ENCODE measurements around the gene SMARCB1. TPM values are rescaled to one million over a fixed set of nuclear protein-coding genes. Genes with fewer than 3 reads are reported as not detected.
"Not testable (repeated sequence)": the region's sequence is repeated elsewhere in the genome, so short reads cannot be mapped to it uniquely, and the experiment has no call there.

Gene SMARCB1
- polyA plus RNA-seq, 10 donors = 57.5 to 111 (median 74.6) TPM

DNA sequence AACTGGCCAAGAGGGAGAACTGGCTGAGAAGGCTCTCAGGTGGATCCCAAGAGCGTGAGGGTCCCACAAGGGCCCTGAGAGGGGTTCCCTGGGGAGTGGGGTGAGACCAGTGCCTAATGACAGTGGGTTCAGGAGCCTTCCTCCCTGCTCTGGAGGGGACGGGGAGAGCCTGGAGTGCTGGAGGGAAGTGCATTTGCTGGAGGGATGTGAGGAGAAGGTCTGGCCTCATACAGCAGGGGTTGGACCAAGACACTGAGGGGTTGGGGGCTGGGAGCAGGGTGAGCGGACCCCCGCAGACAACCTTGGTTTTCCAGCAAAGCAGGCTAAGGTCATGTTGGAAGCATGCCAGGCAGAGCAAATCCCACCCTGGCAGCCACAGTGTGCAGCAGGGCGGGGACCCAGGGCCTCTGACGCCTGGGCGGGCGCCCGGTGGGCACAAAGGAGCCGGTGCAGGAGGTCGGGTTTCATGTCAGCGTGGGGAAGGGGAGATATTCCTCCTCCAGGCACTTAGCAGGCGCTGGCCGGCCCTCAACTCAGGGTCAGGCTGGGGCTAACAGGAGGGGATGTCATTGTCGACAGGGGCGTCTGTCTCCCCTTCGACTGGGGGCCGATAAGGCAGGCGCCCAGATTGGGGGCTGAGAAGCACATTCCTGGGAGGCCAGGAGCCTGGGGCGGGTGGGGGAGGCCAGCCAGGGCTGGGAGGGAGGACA is 55.1 kb downstream of the SMARCB1 start:
- peak in 1 of 3 donors; percentile 54 for DNase-seq

DNA sequence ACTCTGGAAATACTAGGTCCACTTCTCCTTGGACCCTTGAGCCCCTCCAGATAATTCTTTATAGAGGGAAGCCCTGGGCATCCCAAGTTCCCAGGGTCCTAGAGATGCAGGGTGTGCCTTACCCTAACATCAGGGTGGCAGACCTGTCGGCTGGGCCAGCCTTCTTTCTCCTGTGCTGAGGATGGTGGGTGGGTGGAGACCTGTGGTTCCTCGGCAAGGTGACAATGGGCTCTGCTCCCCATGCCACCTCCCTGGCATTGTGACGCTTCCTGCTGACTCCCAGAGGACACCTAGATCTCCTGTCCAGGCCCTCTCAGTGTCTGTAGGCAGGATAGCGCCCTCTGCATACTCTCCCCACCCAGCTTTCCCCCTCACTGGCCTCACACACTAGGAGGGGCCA is 55.8 kb downstream of the SMARCB1 start:
- DNase-seq = no peak

DNA sequence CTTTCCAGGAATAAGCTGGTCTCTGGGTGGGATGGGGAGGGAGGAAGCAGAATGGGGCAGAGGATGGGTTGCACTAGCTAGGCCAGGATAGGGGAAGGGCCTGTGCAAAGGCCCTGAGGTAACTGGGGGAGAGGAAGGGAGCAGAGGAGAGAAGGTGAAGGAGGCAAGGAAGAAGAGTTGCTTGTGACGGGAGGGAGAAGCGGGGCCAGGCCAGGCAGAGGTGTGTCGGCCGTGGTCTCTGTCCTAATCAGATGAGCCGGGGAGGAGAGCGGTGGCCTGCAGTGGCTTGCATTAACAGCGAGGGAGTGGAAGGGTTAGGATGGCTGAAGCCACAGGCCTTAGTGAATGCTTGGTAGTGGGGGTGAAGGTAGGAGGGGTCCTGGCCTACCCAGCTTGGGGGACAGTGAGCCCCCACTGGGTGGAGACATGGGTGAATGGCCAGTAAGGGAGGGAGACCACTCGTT is 58.0 kb downstream of the SMARCB1 start:
- no peak for DNase-seq

DNA sequence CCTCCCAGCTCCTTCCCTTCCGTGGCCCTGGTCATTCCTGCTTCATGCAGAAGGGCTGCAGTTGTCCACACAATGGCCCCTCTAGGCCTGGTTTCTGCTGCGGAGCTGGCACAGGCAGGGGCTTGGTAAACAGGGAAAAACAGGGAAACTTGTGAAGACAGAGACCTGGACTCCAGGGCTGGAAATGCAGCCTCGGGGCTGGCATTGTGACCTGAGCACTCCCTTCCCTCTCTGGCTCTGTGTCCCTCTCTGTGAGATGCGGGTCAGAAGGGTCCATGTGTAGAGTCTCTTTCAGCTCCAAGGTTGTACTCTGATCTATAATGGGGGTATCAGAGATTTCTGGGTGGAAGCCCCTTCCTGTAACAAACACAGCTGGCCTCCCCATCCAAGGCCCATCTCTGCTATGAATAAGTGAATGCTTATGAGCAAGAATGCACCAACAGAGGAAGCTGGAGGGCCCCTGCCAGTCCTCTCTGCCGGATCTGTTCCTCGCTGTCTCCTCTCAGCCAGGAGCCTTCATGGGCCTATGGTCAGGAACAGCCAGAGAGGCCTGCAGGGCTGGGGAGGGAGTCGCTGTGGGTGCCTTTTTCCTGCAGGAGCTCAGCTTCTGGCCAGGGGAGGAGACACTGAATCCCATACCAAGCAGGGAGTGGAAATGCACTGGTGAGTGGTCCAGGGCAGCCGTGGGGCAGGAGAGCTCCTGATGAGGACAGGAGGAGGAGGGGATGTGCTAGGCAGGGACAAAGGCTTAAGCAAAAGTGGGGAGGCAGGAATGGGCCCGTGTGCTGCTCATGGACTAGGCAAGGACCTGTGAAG is 58.7 kb downstream of the SMARCB1 start:
- no peak for DNase-seq

DNA sequence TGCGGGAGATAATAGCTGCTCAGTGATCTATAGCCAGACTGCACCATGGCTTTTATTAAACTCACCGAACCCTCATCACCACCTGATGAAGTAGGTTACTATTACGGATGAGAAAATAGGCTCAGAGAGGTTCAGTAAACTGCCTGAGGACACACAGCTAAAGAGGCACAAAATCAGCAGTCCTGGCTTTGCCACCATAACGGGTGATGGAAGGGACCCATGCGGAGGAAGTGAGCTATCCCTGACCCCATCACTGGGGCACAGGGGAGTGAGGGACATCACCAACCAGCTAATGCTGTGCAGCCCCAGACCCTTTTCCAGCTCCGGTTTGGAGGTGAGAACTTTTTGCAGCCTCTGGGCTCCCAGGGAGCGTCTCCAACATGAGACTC is 59.3 kb downstream of the SMARCB1 start:
- DNase-seq = no peak

DNA sequence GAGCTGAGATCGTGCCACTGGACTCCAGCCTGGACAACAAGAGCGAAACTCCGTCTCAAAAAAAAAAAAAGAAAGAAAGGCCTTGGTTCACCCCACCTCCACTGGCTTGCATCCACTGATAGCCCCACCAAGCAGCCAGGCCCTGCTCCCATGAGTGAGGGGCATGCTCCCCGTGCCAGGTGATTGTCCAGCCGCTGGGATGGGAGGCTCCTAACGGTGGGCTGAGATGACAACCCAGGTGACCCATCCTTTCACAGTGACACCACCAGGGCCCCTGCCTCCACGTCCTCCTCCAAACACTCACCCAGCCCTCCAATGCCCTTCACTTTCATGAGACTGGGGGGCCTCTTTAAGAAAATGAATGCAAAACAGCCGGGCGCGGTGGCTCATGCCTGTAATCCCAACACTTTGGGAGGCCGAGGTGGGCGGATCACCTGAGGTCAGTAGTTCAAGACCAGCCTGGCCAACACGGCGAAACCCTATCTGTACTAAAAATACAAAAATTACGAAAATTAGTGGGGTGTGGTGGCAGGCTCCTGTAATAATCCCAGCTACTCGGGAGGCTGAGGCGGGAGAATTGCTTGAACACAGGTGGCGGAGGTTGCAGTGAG is 60.6 kb downstream of the SMARCB1 start:
- no peak for DNase-seq

DNA sequence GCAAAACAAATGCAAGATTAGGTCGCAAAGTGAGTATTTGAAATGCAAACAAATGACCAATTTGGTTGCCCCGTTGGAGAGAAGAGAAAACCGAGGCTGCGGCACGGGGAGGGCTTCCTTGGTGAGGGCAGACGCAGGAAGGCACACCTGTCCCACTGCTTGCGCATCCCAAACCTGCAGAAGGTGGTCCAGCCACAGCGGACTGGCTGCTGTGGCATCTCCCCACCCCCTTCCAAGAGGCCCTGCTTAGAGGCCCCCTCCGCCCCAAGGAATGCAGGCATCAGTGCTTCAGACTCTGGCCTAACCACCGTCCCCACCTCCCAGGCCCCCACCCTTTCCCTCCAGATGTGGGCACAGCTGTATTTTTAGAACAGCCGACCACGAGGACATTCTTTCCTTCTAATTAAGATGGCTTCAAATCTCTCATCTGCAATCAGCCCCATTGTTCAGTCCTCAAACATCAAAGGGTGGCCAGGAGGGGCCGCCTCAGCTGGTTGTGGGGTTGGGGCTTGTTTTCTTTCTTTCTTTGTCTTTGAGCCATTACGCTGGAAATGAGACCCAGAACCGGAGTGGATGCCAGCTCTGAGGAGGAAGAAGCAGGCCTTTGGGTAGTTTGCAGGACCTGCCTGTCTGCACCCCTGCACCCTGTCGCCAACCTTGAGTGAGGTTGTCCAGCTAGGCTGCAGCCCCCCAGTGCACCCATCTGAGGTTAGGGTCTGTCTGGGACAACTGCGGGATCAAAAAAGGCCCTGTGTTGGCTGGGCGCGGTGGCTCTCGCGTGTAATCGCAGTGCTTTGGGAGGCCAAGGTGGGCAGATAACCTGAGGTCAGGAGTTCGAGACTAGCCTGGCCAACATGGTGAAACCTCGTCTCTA is 61.5 kb downstream of the SMARCB1 start:
- no peak for DNase-seq

DNA sequence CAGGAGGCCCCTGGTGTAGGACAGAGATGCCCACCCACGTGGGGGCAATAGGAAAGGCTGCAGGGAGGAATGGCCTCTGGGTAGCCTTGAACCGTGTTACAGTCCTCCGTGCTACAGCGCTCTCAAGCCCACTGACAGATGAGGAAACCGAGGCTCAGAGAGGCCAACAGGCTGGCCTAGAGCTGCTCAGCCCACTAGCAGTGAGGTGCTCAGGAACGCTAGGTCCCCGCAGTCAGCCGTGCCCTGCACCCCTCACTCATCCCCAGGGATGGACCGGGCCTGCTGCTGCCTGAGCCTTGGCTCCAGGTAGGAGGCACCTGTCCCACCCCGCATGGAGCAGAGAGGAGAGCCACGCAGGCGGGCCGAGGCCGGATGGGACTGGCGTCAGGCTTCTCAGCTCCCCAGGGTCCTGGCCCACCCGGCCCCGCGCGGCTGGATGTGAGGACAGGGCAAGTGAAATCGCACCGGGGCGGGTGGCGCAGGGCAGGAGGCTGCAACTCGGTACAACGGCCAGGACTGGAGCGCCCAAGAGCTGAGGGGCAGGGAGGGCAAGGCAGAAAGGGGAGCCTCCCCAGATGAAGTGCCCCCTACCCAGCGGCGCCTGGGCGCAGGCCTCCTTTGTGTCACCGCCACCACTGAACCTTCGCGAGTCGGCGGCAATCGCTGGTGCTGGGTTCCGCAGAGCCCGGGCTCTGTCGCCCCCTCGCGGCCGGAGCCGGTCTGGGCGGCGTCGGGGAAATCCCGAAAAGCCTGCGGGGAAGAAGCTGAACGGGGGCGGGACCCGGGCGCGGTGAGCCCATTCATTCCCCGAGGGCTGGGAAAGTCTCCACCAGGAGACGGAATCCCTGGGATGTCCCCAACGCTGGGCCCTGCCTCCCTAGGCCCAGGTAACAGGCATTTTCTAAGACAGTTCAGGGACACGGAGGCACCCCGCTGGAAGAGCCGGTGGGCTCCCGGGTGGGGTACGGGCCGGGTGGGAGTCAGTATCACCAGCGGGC is 62.5 kb downstream of the SMARCB1 start:
- DNase-seq = peak; percentile 64 to 89 (median 85)

DNA sequence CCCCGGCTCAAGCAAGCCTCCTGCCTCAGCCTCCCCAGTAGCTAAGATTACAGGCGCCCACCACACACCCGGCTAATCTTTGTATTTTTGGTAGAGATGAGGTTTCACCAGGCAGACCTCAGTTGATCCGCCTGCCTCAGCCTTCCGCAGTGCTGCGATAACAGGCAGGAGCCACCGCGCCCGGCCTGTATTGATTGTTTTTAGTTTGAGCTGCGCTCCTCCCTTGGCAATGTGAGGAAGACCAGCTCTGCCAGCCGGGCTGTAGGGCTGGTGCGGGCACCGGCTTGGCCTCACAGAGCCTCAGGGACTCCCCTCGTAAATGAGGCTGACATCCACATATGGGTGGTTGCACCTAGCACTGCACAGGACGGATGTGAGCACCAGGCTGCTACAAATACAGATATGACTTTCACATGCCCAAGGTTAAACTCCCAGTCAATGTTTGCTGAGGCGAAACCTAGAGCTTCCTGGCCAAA is 63.4 kb downstream of the SMARCB1 start:
- no peak for DNase-seq

DNA sequence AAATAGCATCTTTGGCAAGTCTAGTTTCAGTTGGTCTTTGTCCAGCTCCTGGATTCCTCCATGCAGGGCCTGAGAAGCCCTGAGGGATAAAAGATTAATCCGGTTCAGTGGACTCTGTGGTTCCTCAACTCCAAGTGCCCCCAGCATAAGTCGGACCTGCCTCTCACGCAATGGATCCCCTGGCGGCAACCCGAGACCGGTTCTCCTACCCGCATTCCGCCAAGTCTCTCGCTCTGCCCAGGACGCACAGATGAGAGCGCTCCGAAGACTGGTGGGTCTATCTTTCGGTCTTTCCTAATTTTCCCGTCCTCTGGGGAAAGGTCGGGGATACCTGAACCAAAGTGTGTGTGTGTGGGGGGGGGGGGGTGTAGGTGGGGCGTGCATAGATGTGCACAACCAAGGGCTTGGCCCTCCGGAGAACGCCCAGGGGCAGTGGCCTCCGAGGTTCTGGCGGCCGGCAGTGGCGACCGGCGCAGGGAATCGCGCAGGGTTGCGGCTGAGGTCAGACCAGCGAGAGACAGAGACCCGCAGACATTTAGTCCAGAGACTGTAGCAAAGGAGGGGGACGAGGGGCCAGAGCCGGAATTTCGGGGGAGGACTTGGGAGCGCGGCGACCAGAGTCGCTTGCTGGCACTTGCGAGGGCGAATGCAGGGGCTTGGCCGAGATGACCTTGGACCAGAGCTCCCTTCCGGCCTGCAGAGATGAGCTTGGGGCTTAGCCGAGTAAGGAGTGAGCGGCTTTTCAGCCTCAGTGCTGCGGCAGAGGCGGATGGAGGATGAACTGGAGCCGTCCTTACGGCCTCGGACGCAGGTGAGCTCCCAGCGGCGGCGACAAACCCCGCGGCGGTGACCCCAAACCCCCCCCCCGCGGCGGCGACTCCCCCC is 70.2 kb downstream of the SMARCB1 start:
- peak in 2 of 3 donors; percentile 46 to 85 for DNase-seq

DNA sequence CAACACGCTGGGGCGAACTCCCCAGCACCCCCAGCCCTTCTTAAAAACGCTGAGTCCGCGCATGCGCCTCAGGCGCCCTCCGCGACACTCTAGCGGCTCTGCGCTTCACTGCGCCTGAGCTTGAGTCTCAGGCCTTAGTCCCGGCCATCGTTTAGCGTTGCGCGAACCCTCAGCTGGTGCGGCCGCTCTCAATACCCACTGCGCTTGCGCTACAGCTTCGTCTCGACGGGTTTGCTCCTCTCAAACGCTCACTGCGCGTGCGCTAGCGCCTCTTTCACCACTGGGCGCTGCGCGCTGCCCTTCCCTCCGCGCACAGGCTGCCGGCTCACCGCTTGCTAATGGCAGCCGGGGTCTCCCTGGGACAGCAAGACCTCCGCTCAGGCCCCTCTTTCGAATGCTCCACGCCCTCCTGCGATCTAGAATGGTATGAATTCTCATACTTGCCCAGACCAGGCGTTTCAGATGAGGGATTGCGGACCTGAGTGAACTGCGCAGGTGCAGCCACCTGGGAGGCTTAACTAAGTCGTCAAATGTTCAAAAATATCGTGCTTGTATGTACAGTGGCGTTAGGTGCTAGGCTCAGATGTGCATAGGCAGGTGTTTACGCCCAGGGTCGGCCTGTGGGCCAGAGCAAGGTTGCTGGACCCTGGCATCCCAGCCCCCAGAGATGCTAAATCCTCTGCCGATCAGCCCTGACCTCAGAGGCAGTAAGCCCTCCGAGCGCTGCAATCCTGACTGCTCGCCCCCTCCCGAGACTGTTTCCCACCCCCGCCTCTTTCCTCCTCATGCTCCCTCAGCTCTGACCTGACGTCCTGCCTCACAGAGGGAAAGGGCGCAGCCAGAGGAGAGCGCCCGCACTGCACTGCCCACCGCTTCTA is 71.1 kb downstream of the SMARCB1 start, which contains the start of gene SLC2A11:
SLC2A11 (plus strand) TSS at position 270 of the 878 bp plus-strand sequence; CDS start at position 395, 125 bp downstream.
- DNase-seq = peak; percentile 98 to 99 (median 98)

DNA sequence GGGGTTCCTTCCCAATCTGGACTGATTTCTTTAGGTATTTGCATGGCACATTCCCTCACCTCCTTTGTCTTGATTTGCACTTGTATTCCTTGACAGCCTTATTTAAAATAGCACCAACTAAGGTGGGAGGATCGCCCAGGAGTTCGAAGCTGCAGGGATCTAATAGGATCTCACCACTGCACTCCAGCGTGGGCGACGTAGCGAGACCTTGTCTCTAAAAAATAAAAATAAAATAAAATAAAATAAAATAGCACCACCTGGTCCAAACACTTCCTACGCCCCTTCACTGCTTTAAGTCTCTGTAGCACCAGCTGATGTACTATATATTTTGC is 71.7 kb downstream of the SMARCB1 start:
- no peak for DNase-seq

DNA sequence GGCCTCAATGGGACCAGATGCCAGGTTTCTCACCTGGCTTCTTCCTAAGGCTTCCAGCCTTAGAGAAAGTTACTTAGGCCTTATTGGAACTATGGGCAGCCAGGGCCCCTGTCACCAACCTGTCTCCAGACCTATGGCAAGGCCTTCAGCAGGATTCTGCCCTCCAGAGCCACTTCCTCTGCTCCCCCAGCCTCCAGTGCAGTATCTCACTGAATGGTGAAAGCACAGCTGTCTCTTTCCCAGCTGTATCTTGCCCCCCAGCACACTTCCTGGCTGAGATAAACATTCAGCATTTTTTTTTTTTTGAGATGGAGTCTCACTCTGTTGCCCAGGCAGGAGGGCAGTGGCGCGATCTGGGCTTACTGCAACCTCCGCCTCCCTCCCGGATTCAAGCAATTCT is 72.4 kb downstream of the SMARCB1 start:
- DNase-seq = no peak

DNA sequence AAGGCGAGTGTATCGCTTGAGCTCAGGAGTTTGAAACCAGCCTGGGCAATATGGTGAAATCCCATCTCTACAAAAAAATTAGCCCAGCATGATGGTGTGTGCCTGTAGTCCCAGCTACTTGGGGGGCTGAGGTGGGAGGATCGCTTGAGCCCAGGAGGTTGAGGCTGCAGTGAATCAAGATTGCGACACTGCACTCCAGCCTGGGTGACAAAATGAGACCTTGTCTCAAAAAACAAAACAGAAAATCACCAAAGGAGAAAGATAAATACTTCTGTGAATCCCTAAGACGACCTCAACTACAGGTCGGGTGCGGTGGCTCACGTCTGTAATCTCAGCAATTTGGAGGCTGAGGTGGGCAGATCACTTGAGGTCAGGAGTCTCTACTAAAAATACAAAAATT is 73.4 kb downstream of the SMARCB1 start:
- DNase-seq = not testable (repeated sequence)

DNA sequence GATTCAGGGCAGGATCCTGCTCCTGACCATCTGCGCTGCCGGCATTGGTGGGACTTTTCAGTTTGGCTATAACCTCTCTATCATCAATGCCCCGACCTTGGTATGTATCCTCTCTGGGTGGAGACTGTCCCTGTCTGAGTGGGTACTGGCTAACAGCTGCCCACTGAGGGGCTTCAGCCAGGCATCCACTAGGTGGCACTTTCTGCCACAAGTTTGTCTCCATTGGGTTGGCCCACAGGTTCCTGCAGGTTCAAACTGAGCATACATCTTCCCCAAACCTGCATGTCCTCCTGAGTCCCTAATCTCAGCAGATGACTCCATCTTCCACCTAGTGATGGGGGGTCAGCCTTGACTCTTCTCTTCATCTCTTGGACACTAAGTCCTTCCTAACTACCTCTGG is 75.3 kb downstream of the SMARCB1 start:
- DNase-seq = no peak

DNA sequence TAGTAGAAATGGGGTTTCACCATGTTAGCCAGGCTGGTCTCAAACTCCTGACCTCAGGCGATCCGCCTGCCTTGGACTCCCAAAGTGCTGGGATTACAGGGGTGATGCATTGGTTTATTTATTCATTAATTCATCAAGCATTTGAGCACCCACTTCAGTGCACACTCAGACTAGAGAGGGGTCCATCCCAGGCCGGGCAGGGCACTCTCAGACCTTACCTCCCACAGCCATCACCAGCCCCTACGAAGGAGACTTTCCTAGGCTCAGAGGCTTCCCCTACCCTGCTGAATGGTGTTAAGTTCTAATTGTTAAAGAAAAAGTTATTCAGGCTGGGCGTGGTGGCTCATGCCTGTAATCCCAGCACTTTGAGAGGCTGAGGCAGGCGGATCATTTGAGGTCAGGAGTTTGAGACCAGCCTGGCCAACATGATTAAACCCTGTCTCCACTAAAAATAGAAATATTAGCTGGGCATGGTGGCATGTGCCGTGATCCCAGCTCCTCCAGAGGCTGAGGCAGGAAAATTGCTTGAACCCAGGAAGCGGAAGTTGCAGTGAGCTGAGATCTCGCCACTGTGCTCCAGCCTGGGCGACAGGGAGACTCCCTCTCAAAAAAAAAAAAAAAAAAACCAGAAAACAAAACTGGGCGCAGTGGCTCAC is 77.9 kb downstream of the SMARCB1 start:
- not testable (repeated sequence) for DNase-seq

DNA sequence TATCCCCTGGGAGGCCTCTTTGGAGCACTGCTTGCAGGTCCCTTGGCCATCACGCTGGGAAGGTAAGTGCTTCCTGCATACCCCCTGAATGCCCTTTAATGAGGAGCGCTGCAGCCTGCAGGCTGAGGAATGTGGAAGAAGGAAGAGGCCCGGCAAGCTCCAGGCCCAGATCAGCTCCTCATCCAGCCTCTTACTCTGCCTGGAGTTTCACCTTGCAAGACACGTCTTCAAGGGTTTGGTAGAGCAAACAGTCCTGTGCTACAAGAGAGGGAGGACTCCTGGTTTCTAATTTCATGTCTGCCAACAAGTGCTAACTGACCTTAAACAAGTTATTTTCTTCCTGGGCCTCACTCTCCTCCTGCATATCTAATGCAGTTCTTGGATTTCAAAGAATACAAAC is 81.8 kb downstream of the SMARCB1 start:
- DNase-seq = no peak

DNA sequence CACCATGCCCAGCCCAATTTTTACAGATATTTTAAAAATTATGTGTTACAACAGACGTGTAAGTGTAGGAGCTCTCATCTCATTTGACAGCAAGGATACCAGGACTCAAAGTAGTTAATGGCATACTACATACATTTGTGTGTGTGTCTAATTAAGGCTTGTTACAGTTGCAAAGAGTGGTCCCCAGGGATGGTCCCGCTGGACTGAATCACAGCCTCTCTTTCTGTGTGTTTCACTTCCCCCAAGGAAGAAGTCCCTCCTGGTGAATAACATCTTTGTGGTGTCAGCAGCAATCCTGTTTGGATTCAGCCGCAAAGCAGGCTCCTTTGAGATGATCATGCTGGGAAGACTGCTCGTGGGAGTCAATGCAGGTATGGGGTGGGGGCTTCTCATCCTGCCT is 88.1 kb downstream of the SMARCB1 start:
- no peak for DNase-seq
